GM12878 (cell line): Measurements from ENCODE around the gene ITGB8. TPM values are rescaled to one million over a fixed set of nuclear protein-coding genes. Genes with fewer than 3 reads are reported as not detected.

Experiments used
- ATAC-seq: fragments of 200-7000 bp; cut with Tn5 transposase; 3 replicates; pipeline ENCODE4 v1.9.1; 2020; ENCODE audit warnings: mild to moderate bottlenecking, moderate library complexity
- BruUV-seq: library from RNA; stranded (reverse); fragments of 400-500 nt; replicated peaks from 2 replicates; lab custom pipeline; 2021; lab: Mats Ljungman, UMichigan
- CTCF ChIA-PET: fragments of 300-600 bp; sonication (Branson Sonifier 250); formaldehyde crosslinking; extraction: SDS; loops from one replicate; lab custom pipeline; 2021; ENCODE audit warnings: inconsistent platforms; lab: Yijun Ruan, JAX
- POLR2A ChIA-PET: fragments of 350-600 bp; formaldehyde crosslinking; extraction: SDS; loops from one replicate; lab custom pipeline; 2021; ENCODE audit warnings: inconsistent platforms; lab: Charles Lee
- RAD21 ChIA-PET: fragments of 300-600 bp; sonication (Branson Sonifier 250); formaldehyde crosslinking; loops from one replicate; lab custom pipeline; 2023; ENCODE audit warnings: antibody characterized with exemption; ENCODE audit not compliant: unreplicated experiment; lab: Charles Lee
- SMC1A ChIA-PET: fragments of 300-600 bp; sonication (Branson Sonifier 250); formaldehyde crosslinking; loops from one replicate; lab custom pipeline; 2023; ENCODE audit not compliant: unreplicated experiment, uncharacterized antibody; lab: Charles Lee
- DNase-seq: peaks from one replicate; pipeline ENCODE4 v3.0.0-alpha.2; 2011; ENCODE audit warnings: low read depth, low spot score
- FAIRE-seq: peaks from 3 replicates; lab custom pipeline; 2011; peaks lifted over from hg19 to GRCh38; lab: Jason Lieb, UNC
- H2AFZ ChIP-seq: 2 replicates; pipeline ENCODE4 v1.6.0; 2011; ENCODE audit warnings: low read depth, low read length, control low read depth; ENCODE audit not compliant: control insufficient read depth
- H3K27ac ChIP-seq: 2 replicates; pipeline ENCODE4 v1.5.1; 2011; ENCODE audit warnings: control low read depth; ENCODE audit not compliant: control insufficient read depth, insufficient read depth
- H3K27me3 ChIP-seq, 2 experiments: replicated peaks in 1 of 2; 2 replicates each; pipeline versions ENCODE4 v1.6.0 to v1.6.1; 2011; ENCODE audit warnings: low read length in 1 of 2; ENCODE audit not compliant: control insufficient read depth in 2 of 2, insufficient read depth in 2 of 2
- H3K36me3 ChIP-seq, 2 experiments: 2 replicates each; pipeline ENCODE4 v1.5.1; 2011; ENCODE audit warnings: low read length in 1 of 2; ENCODE audit not compliant: control insufficient read depth in 2 of 2, insufficient read depth in 2 of 2
- H3K4me1 ChIP-seq: 2 replicates; pipeline ENCODE4 v1.6.1; 2011; ENCODE audit warnings: mild to moderate bottlenecking, low read length, moderate library complexity, mixed read lengths; ENCODE audit not compliant: control insufficient read depth, insufficient read depth
- H3K4me2 ChIP-seq: 2 replicates; pipeline ENCODE4 v1.6.0; 2011; ENCODE audit warnings: control low read depth; ENCODE audit not compliant: control insufficient read depth, insufficient read depth
- H3K4me3 ChIP-seq: fragments of 200-600 bp; sonication (generic); 2 replicates; pipeline ENCODE4 v1.5.1; 2016
- H3K79me2 ChIP-seq: 2 replicates; pipeline ENCODE4 v1.6.0; 2011; ENCODE audit warnings: low read length; ENCODE audit not compliant: control insufficient read depth, insufficient read depth
- H3K9ac ChIP-seq: 2 replicates; pipeline ENCODE4 v1.8.0; 2011; ENCODE audit warnings: low read length, control low read depth, mixed read lengths; ENCODE audit not compliant: control insufficient read depth, insufficient read depth
- H3K9me3 ChIP-seq: replicated peaks from 3 replicates; pipeline ENCODE4 v1.5.1; 2011; ENCODE audit warnings: mild to moderate bottlenecking, low read length; ENCODE audit not compliant: control insufficient read depth, insufficient read depth
- H4K20me1 ChIP-seq: 2 replicates; pipeline ENCODE4 v1.6.0; 2011; ENCODE audit not compliant: control insufficient read depth, insufficient read depth
- BHLHE40 ChIP-seq, 2 experiments: fragments of 450-650 bp in 1 of 2; IDR thresholded peaks; 2 replicates each; pipeline ENCODE4 v1.6.1; 2011 to 2017; ENCODE audit warnings: low read depth in 2 of 2, borderline replicate concordance in 1 of 2, improper control_type of control experiment in 1 of 2, low read length in 1 of 2, mild to moderate bottlenecking in 1 of 2
- BMI1 ChIP-seq: fragments of 450-650 bp; IDR thresholded peaks from 2 replicates; pipeline ENCODE4 v1.6.1; 2016; ENCODE audit warnings: mild to moderate bottlenecking, moderate library complexity, borderline replicate concordance
- ETV6 ChIP-seq, 2 experiments: fragments of 450-650 bp in 1 of 2; IDR thresholded peaks in 1 of 2; conservative IDR thresholded peaks in 1 of 2; 2 replicates each; pipeline ENCODE4 v1.6.1; 2014; ENCODE audit warnings: antibody characterized with exemption in 1 of 2, borderline replicate concordance in 1 of 2, low read depth in 1 of 2, mild to moderate bottlenecking in 1 of 2, moderate library complexity in 1 of 2
- IKZF1 ChIP-seq: fragments of 450-650 bp; conservative IDR thresholded peaks from 2 replicates; pipeline ENCODE4 v1.6.1; 2017; ENCODE audit warnings: antibody characterized with exemption, mild to moderate bottlenecking
- JUNB ChIP-seq: IDR thresholded peaks from 2 replicates; pipeline ENCODE4 v1.6.1; 2016; ENCODE audit warnings: antibody characterized with exemption, mild to moderate bottlenecking
- MTA2 ChIP-seq: fragments of 450-650 bp; IDR thresholded peaks from 2 replicates; pipeline ENCODE4 v1.6.1; 2016; ENCODE audit warnings: low read depth, mild to moderate bottlenecking, moderate library complexity
- NFIC ChIP-seq: IDR thresholded peaks from 2 replicates; pipeline ENCODE4 v1.6.1; 2012; ENCODE audit warnings: low read depth, mild to moderate bottlenecking, inconsistent platforms, low read length, moderate library complexity
- PAX5 ChIP-seq: IDR thresholded peaks from 2 replicates; pipeline ENCODE4 v1.6.1; 2011; ENCODE audit warnings: low read depth, low read length, borderline replicate concordance
- POLR2A ChIP-seq: IDR thresholded peaks from 2 replicates; pipeline ENCODE4 v1.6.1; 2011; ENCODE audit warnings: low read depth, mild to moderate bottlenecking, low read length
- SMARCA5 ChIP-seq: fragments of 450-650 bp; IDR thresholded peaks from 2 replicates; pipeline ENCODE4 v1.6.1; 2017; ENCODE audit warnings: mild to moderate bottlenecking
- STAT3 ChIP-seq: IDR thresholded peaks from 2 replicates; pipeline ENCODE4 v1.6.1; 2011; ENCODE audit warnings: low read depth, low read length, improper control_type of control experiment
- TARDBP ChIP-seq: IDR thresholded peaks from 2 replicates; pipeline ENCODE4 v1.6.1; 2016; ENCODE audit warnings: borderline replicate concordance
- TCF7 ChIP-seq: IDR thresholded peaks from 2 replicates; pipeline ENCODE4 v1.6.1; 2014; ENCODE audit warnings: antibody characterized with exemption, borderline replicate concordance
- ZSCAN29 ChIP-seq: fragments of 450-650 bp; IDR thresholded peaks from 2 replicates; pipeline ENCODE4 v1.6.1; 2017; ENCODE audit warnings: mild to moderate bottlenecking, moderate library complexity
- WGBS: methylation state at CpG from one replicate; pipeline ENCODE4 v1.1.6; 2016; ENCODE audit warnings: low lambda C conversion rate; ENCODE audit not compliant: insufficient replicate concordance, insufficient coverage; ENCODE audit errors: missing lambda C conversion rate; 5-methylcytosine and 5-hydroxymethylcytosine counted together
- in situ Hi-C: fragments of 300-500 bp; cut with MboI; formaldehyde crosslinking; loops from 9 replicates; pipeline ENCODE4 v1.14.3; 2018; ENCODE audit warnings: mixed read lengths
- intact Hi-C: fragments of 100-400 bp; cut with micrococcal nuclease; formaldehyde crosslinking; loops from one replicate; pipeline ENCODE4 v1.14.2; 2022; ENCODE audit not compliant: unreplicated experiment
- polyA plus RNA-seq, 11 experiments: library from polyadenylated mRNA; depleted of rRNA in 4 of 11; unstranded in 6 of 11; stranded (reverse) in 5 of 11; fragments of >200 nt; fragmentation: Nextera tagmentation in 4 of 11; fragmentation: Illumina TruSeq in 1 of 11; extraction: Ambion mirVana in 4 of 11; extraction: Trizol in 1 of 11; gene quantifications; 1 replicate in 1 of 11; 2 replicates in 10 of 11; pipeline versions ENCODE4 v1.2.1 to v1.2.3, GENCODE V29; 2011 to 2016; ENCODE audit warnings: inconsistent platforms in 2 of 11, missing spikeins in 2 of 11, low read depth in 1 of 11
- total RNA-seq, 4 experiments: library from RNA; depleted of rRNA in 3 of 4; stranded (reverse); fragments of >200 nt in 3 of 4; fragmentation: Illumina TruSeq in 1 of 4; extraction: Trizol in 1 of 4; gene quantifications; 2 replicates each; pipeline versions ENCODE4 v1.2.1 to v1.2.3, GENCODE V29; 2013 to 2021
- TF ChIP-seq, protein P1 (sequence below): fragments of 450-650 bp; IDR thresholded peaks from 2 replicates; pipeline ENCODE4 v1.6.1; 2016; ENCODE audit warnings: mild to moderate bottlenecking
- TF ChIP-seq, protein P2 (sequence below): fragments of 450-650 bp; conservative IDR thresholded peaks from 2 replicates; pipeline ENCODE4 v1.6.1; 2017; ENCODE audit warnings: mild to moderate bottlenecking, moderate library complexity
- TF ChIP-seq, protein P3 (sequence below): fragments of 450-650 bp; IDR thresholded peaks from 2 replicates; pipeline ENCODE4 v1.6.1; 2016; ENCODE audit warnings: mild to moderate bottlenecking

Gene ITGB8
- total and polyA plus RNA-seq, 10 of the 15 experiments (the other 5 are each of a cell fraction or from before 2014, with no cell fraction given): 0.37 to 26.2 (median 1.5) TPM

DNA sequence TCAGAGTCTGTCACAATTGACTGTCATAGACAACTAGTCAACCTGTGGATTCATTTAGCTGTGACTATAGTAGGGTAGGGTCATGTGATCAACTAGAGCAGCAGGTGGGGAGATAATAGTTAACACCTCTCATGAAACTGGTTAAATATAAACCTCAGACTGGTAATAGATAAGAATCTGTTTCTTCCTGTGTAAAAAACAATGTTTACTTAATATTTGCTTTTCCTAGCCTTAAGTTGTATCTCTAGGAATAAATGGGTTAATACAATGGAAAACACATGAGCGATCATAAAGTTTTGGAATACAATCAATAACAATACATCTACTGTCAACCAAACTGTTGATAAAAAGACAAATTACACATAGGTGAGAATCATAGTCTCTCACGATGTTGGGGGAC, 43.4 kb upstream of the ITGB8 start (continued):
- TF ChIP-seq BHLHE40 (IDR thresholded peaks at IDR 0.05; ENCODE audit: borderline replicate concordance in 1 of 2, low read depth in 2 of 2, low read length in 1 of 2) (peak; percentile 44 to 60; a peak in 2 of 4 replicates), TARDBP (no peak), MTA2 (peak; percentile 86), ZSCAN29 (no peak), SMARCA5 (no peak), ETV6 (conservative IDR thresholded peaks at IDR 0.05 in 1 of 2, IDR thresholded peaks at IDR 0.05 in 1 of 2; ENCODE audit: borderline replicate concordance in 1 of 2, low read depth in 1 of 2) (no peak), IKZF1 (peak; percentile 62), TCF7 (no peak)
- TF ChIP-seq, protein P1, sequence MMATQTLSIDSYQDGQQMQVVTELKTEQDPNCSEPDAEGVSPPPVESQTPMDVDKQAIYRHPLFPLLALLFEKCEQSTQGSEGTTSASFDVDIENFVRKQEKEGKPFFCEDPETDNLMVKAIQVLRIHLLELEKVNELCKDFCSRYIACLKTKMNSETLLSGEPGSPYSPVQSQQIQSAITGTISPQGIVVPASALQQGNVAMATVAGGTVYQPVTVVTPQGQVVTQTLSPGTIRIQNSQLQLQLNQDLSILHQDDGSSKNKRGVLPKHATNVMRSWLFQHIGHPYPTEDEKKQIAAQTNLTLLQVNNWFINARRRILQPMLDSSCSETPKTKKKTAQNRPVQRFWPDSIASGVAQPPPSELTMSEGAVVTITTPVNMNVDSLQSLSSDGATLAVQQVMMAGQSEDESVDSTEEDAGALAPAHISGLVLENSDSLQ: peak; percentile 36

DNA sequence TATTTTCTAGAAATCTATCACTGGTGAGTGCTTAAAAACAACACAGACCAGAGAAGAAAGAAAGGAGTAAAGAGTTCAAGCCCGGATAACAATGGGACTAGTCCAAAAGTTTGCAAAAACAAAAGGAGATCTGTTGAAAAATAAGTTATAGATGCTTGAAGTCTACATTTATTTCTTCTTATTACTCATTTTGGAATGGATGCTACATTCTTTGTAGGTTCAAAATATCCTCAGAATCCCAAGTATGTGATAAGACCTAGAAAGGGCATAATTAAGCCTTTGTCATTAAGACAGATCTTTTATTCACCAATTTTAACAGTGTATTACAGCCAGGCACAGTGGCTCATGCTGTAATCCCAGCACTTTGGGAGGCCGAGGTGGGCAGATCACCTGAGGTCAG, 42.7 kb upstream of the ITGB8 start:
- Histone ChIP-seq H3K36me3 (no peaks in the 10 kb centered on the region), H3K9me3 (no peaks in the 10 kb centered on the region; the same call in 2 of the 3 replicates), H3K4me2 (no peak overlapping the region), H4K20me1 (no peaks in the 10 kb centered on the region), H3K79me2 (no peaks in the 10 kb centered on the region), H3K9ac (no peak overlapping the region), H3K4me1 (peaks cover 19% of the 10 kb centered on the region), H3K27ac (no peak overlapping the region), H2AFZ (no peak overlapping the region), H3K4me3 (no peak overlapping the region), H3K27me3 (no peaks in the 10 kb centered on the region)
- ChIA-PET SMC1A (interaction anchor here (1.8 to 8.6 kb wide), 7 partner anchors 12 to 129 kb away, joined by 5 to 148 read pairs (median 70); partner anchors contain the start of gene MACC1), CTCF (interaction anchor here (0.7 to 5.6 kb wide), 4 partner anchors 13 to 72 kb away, joined by 3 to 44 read pairs (median 4); no protein-coding TSS in a partner anchor), POLR2A (interaction anchor here (1.0 to 2.8 kb wide), 9 partner anchors 9 to 68 kb away, joined by 3 to 18 read pairs (median 5); no protein-coding TSS in a partner anchor), RAD21 (interaction anchor here (1.1 to 8.1 kb wide), 8 partner anchors 12 to 173 kb away, joined by 3 to 89 read pairs (median 26); no protein-coding TSS in a partner anchor)
- 100% methylated on average over 2 of the region's 2 CpGs for WGBS
- FAIRE-seq (no peak), DNase-seq (no peak), ATAC-seq (no peak)
- intact Hi-C loops: no loop called here
- BruUV-seq: no TSS peak
- in situ Hi-C loops: loop anchor here (5.0 kb wide), 2 partner anchors 46 to 71 kb away; partner anchors contain the start of gene MACC1
- TF ChIP-seq NFIC: no peak
- TF ChIP-seq, protein P2, sequence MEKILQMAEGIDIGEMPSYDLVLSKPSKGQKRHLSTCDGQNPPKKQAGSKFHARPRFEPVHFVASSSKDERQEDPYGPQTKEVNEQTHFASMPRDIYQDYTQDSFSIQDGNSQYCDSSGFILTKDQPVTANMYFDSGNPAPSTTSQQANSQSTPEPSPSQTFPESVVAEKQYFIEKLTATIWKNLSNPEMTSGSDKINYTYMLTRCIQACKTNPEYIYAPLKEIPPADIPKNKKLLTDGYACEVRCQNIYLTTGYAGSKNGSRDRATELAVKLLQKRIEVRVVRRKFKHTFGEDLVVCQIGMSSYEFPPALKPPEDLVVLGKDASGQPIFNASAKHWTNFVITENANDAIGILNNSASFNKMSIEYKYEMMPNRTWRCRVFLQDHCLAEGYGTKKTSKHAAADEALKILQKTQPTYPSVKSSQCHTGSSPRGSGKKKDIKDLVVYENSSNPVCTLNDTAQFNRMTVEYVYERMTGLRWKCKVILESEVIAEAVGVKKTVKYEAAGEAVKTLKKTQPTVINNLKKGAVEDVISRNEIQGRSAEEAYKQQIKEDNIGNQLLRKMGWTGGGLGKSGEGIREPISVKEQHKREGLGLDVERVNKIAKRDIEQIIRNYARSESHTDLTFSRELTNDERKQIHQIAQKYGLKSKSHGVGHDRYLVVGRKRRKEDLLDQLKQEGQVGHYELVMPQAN: no peak
- TF ChIP-seq STAT3: no peak
- no peak for TF ChIP-seq POLR2A
- TF ChIP-seq BMI1: no peak
- TF ChIP-seq, protein P1: no peak
- TF ChIP-seq, protein P3, sequence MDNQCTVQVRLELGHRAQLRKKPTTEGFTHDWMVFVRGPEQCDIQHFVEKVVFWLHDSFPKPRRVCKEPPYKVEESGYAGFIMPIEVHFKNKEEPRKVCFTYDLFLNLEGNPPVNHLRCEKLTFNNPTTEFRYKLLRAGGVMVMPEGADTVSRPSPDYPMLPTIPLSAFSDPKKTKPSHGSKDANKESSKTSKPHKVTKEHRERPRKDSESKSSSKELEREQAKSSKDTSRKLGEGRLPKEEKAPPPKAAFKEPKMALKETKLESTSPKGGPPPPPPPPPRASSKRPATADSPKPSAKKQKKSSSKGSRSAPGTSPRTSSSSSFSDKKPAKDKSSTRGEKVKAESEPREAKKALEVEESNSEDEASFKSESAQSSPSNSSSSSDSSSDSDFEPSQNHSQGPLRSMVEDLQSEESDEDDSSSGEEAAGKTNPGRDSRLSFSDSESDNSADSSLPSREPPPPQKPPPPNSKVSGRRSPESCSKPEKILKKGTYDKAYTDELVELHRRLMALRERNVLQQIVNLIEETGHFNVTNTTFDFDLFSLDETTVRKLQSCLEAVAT: no peak
- no peak for TF ChIP-seq PAX5
- TF ChIP-seq JUNB: no peak
